IMR-90 (cell line): Measurements from ENCODE around the gene RIMS1. TPM values are rescaled to one million over a fixed set of nuclear protein-coding genes. Genes with fewer than 3 reads are reported as not detected.

Experiments
- ATAC-seq: fragments of 200-7000 bp; cut with Tn5 transposase; 2 replicates; pipeline ENCODE4 v1.9.1; 2020; ENCODE audit warnings: low read depth, mild to moderate bottlenecking, moderate library complexity
- BruUV-seq: library from RNA; stranded (reverse); fragments of 400-500 nt; replicated peaks from 2 replicates; lab custom pipeline; 2021; lab: Mats Ljungman, UMichigan
- CTCF ChIA-PET: fragments of 300-600 bp; formaldehyde crosslinking; extraction: SDS; loops from one replicate; lab custom pipeline; 2021; ENCODE audit warnings: antibody characterized with exemption; lab: Yijun Ruan, JAX
- POLR2A ChIA-PET: fragments of 300-600 bp; sonication (Branson Sonifier 250); formaldehyde crosslinking; loops from one replicate; lab custom pipeline; 2022; ENCODE audit warnings: antibody characterized with exemption; ENCODE audit not compliant: unreplicated experiment; lab: Charles Lee
- DNase-seq: peaks from one replicate; pipeline ENCODE4 v3.0.0; 2013
- H2AFZ ChIP-seq: replicated peaks from 2 replicates; pipeline ENCODE3; 2013; ENCODE audit warnings: low read length, mild to moderate bottlenecking; ENCODE audit not compliant: poor library complexity
- H2AK5ac ChIP-seq: 2 replicates; pipeline ENCODE4 v1.6.1; 2013; ENCODE audit warnings: low read depth, low read length, inconsistent platforms
- H2AK9ac ChIP-seq: replicated peaks from 2 replicates; pipeline ENCODE3; 2013; ENCODE audit warnings: mild to moderate bottlenecking, low read depth, low read length, moderate library complexity; ENCODE audit not compliant: poor library complexity
- H2BK120ac ChIP-seq: 2 replicates; pipeline ENCODE4 v1.6.1; 2013; ENCODE audit warnings: low read depth, low read length, inconsistent platforms
- H2BK15ac ChIP-seq: 3 replicates; pipeline ENCODE4 v1.6.1; 2013; ENCODE audit warnings: low read depth, low read length, inconsistent platforms
- H2BK20ac ChIP-seq: 2 replicates; pipeline ENCODE4 v1.6.1; 2013; ENCODE audit warnings: low read depth, mild to moderate bottlenecking, inconsistent platforms, low read length, moderate library complexity
- H2BK5ac ChIP-seq: 2 replicates; pipeline ENCODE4 v1.6.1; 2013; ENCODE audit warnings: mild to moderate bottlenecking, low read depth, low read length, inconsistent platforms; ENCODE audit not compliant: poor library complexity, severe bottlenecking
- H3K14ac ChIP-seq: replicated peaks from 2 replicates; pipeline ENCODE4 v1.6.1; 2013; ENCODE audit warnings: low read depth, low read length, inconsistent platforms
- H3K18ac ChIP-seq: 2 replicates; pipeline ENCODE4 v1.6.1; 2013; ENCODE audit warnings: low read depth, low read length, control low read depth
- H3K23ac ChIP-seq: 2 replicates; pipeline ENCODE4 v1.6.1; 2013; ENCODE audit warnings: low read depth, low read length, inconsistent platforms
- H3K27ac ChIP-seq: 2 replicates; pipeline ENCODE4 v1.5.1; 2013; ENCODE audit warnings: mild to moderate bottlenecking, control low read depth, low read length; ENCODE audit not compliant: insufficient read depth
- H3K27me3 ChIP-seq: 2 replicates; pipeline ENCODE4 v1.6.1; 2013; ENCODE audit warnings: low read length; ENCODE audit not compliant: control insufficient read depth, insufficient read depth
- H3K36me3 ChIP-seq: 2 replicates; pipeline ENCODE4 v1.6.1; 2013; ENCODE audit warnings: low read length, mixed read lengths; ENCODE audit not compliant: control insufficient read depth, insufficient read depth
- H3K4ac ChIP-seq: 2 replicates; pipeline ENCODE4 v1.6.1; 2013; ENCODE audit warnings: low read depth, low read length, inconsistent platforms
- H3K4me1 ChIP-seq: 2 replicates; pipeline ENCODE4 v1.6.1; 2013; ENCODE audit warnings: low read length, mixed read lengths; ENCODE audit not compliant: control insufficient read depth, insufficient read depth
- H3K4me2 ChIP-seq: 2 replicates; pipeline ENCODE4 v1.6.1; 2013; ENCODE audit warnings: low read depth, mild to moderate bottlenecking, control low read depth, low read length, moderate library complexity
- H3K4me3 ChIP-seq: 2 replicates; pipeline ENCODE4 v1.5.1; 2013; ENCODE audit warnings: low read depth, mild to moderate bottlenecking, control low read depth, low read length, moderate library complexity; ENCODE audit not compliant: insufficient read depth
- H3K56ac ChIP-seq: 2 replicates; pipeline ENCODE4 v1.6.1; 2013; ENCODE audit warnings: low read length, inconsistent platforms; ENCODE audit not compliant: insufficient read depth; ENCODE audit errors: extremely low read depth
- H3K79me1 ChIP-seq, 2 experiments: 2 replicates each; pipeline ENCODE4 v1.6.1; 2013; ENCODE audit warnings: low read length in 2 of 2, inconsistent platforms in 1 of 2, low read depth in 1 of 2
- H3K9ac ChIP-seq: 2 replicates; pipeline ENCODE4 v1.6.1; 2013; ENCODE audit warnings: low read depth, low read length, control low read depth
- H3K9me1 ChIP-seq: 2 replicates; pipeline ENCODE4 v1.6.1; 2013; ENCODE audit warnings: low read length, inconsistent platforms; ENCODE audit not compliant: insufficient read depth
- H3K9me3 ChIP-seq: 2 replicates; pipeline ENCODE4 v1.6.1; 2013; ENCODE audit warnings: low read length; ENCODE audit not compliant: control insufficient read depth, insufficient read depth
- H4K20me1 ChIP-seq: 2 replicates; pipeline ENCODE4 v1.6.1; 2013; ENCODE audit warnings: low read length, inconsistent platforms; ENCODE audit not compliant: insufficient read depth
- H4K5ac ChIP-seq: 2 replicates; pipeline ENCODE4 v1.6.1; 2013; ENCODE audit warnings: mild to moderate bottlenecking, low read depth, low read length, control low read depth
- H4K8ac ChIP-seq, 2 experiments: 2 replicates each; pipeline ENCODE4 v1.6.1; 2013; ENCODE audit warnings: low read depth in 2 of 2, low read length in 2 of 2, control low read depth in 1 of 2, inconsistent platforms in 1 of 2
- H4K91ac ChIP-seq: 2 replicates; pipeline ENCODE4 v1.6.1; 2013; ENCODE audit warnings: low read depth, low read length, inconsistent platforms; ENCODE audit not compliant: insufficient read depth
- BHLHE40 ChIP-seq: fragments of 150-350 bp; IDR thresholded peaks from 2 replicates; pipeline ENCODE4 v1.6.1; 2016; ENCODE audit warnings: mild to moderate bottlenecking, low read depth, low read length
- NFE2L2 ChIP-seq: fragments of 150-350 bp; IDR thresholded peaks from 2 replicates; pipeline ENCODE4 v1.6.1; 2016; ENCODE audit warnings: low read depth, mild to moderate bottlenecking, low read length
- RAD21 ChIP-seq: IDR thresholded peaks from 2 replicates; pipeline ENCODE4 v1.6.1; 2012; ENCODE audit warnings: low read length, improper control_type of control experiment
- SMC3 ChIP-seq: fragments of 150-350 bp; IDR thresholded peaks from 2 replicates; pipeline ENCODE4 v1.6.1; 2016; ENCODE audit warnings: low read depth, mild to moderate bottlenecking, antibody characterized with exemption, low read length, moderate library complexity
- WGBS, 2 experiments: methylation state at CpG; one replicate each; pipeline versions ENCODE4 v1.1.5 to v1.1.7; 2013; ENCODE audit warnings: missing lambda C conversion rate in 2 of 2; ENCODE audit not compliant: insufficient read length in 1 of 2; ENCODE audit errors: extremely low coverage in 2 of 2; 5-methylcytosine and 5-hydroxymethylcytosine counted together
- dilution Hi-C: fragments of 300-500 bp; cut with HindIII; formaldehyde crosslinking; loops from one replicate; pipeline ENCODE4 v1.14.3; 2018; ENCODE audit warnings: low sequenced_read_pairs; ENCODE audit not compliant: unreplicated experiment
- in situ Hi-C: fragments of 300-500 bp; cut with MboI; formaldehyde crosslinking; loops from 3 replicates; pipeline ENCODE4 v1.14.3; 2019; ENCODE audit warnings: low sequenced_read_pairs, inconsistent platforms, mixed read lengths
- intact Hi-C: fragments of 100-400 bp; cut with micrococcal nuclease; formaldehyde crosslinking; loops from 2 replicates; pipeline ENCODE4 v1.10.0; 2022
- polyA plus RNA-seq, 3 experiments: library from polyadenylated mRNA; depleted of rRNA; stranded (reverse); fragments of >200 nt; gene quantifications; 2 replicates each; pipeline ENCODE4 v1.2.3, GENCODE V29; 2012; ENCODE audit warnings: low replicate concordance in 1 of 3
- total RNA-seq: library from RNA; depleted of rRNA; stranded (reverse); fragments of >200 nt; gene quantifications from 2 replicates; pipeline ENCODE4 v1.2.3, GENCODE V29; 2012

The RIMS1 gene
- total and polyA plus RNA-seq, 2 of the 4 experiments (the other 2 are of a cell fraction), result 0.44 to 3.8 TPM

DNA sequence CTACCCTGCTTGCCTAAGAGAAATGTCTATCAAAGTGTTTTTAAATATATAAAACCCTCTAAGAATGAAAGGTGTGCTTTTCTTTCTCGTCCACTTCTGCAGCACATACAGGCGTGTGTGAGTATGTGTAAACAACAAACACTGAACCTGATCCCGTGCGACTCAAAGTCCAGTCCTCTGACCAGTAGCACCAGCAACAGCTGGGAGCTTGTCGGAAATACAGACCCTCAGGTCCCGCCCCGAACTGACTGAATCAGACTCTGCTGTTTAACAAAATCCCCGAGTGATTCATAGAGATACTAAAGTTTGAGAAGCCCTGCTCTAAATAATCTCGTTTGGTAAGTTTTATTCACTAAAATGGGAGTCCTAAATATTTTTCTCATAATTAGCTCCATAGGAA is 527.5 kb downstream of the RIMS1 start:
- POLR2A ChIA-PET, result no interaction called here
- no CpG with 5 or more reads among the region's 9 CpGs for WGBS, 2 experiments
- H3K9ac ChIP-seq, result no peak overlapping the region
- H3K4ac ChIP-seq, result peak overlapping the region; percentile 88
- H3K27ac ChIP-seq, result peak overlapping the region; percentile 56; the same call in 1 of the 2 replicates
- no peaks in the 10 kb centered on the region for H3K27me3 ChIP-seq
- intact Hi-C loops (loop anchor here (5.0 kb wide), 2 partner anchors 168 to 913 kb away; no protein-coding TSS in a partner anchor), dilution Hi-C loops (no loop called here), in situ Hi-C loops (loop anchor here (5.0 to 25.0 kb wide), 4 partner anchors 168 to 923 kb away; no protein-coding TSS in a partner anchor)
- CTCF ChIA-PET, result interaction anchor here (6.2 kb wide), 1 partner anchor 167 kb away, joined by 47 read pairs; no protein-coding TSS in a partner anchor
- H3K4me2 ChIP-seq, result peak overlapping the region; percentile 34; the same call in 1 of the 2 replicates
- DNase-seq (peak; percentile 76), ATAC-seq (peak; percentile 21; the same call in 1 of the 2 replicates)
- peak overlapping the region; percentile 69 for H2AFZ ChIP-seq
- H3K14ac ChIP-seq, result peak overlapping the region; percentile 91
- peak overlapping the region; percentile 83 for H3K23ac ChIP-seq
- H3K18ac ChIP-seq, result peak overlapping the region; percentile 78; the same call in 1 of the 2 replicates
- H2BK120ac ChIP-seq, result peak overlapping the region; percentile 90
- no peaks in the 10 kb centered on the region for H3K36me3 ChIP-seq
- peaks cover 8% of the 10 kb centered on the region for H3K4me1 ChIP-seq
- peak overlapping the region; percentile 98; the same call in 2 of the 3 replicates for H2BK15ac ChIP-seq
- 0 out of 2 replicates have a peak overlapping the region, but pooled peaks have one; percentile 75 for H3K56ac ChIP-seq
- no peaks in the 10 kb centered on the region for H4K20me1 ChIP-seq
- H2AK5ac ChIP-seq, result peak overlapping the region; percentile 94
- BruUV-seq, result no TSS peak
- peak overlapping the region; percentile 85 for H2BK5ac ChIP-seq
- H4K8ac ChIP-seq, result peak overlapping the region; percentile 73 to 95
- peak overlapping the region; percentile 60 for H2AK9ac ChIP-seq
- peak overlapping the region; percentile 94 for H4K91ac ChIP-seq
- peak overlapping the region; percentile 95 for H2BK20ac ChIP-seq
- TF ChIP-seq NFE2L2, result no peak
- TF ChIP-seq RAD21, result 0 out of 2 replicates have a peak, but pooled peaks have one; percentile 10
- TF ChIP-seq SMC3, result 0 out of 2 replicates have a peak, but pooled peaks have one; percentile 12
- peak; percentile 75 for TF ChIP-seq BHLHE40
- no peaks in the 10 kb centered on the region for H3K9me3 ChIP-seq
- H4K5ac ChIP-seq, result peak overlapping the region; percentile 27; the same call in 1 of the 2 replicates
- peaks cover 3% of the 10 kb centered on the region for H3K9me1 ChIP-seq
- no peak overlapping the region for H3K4me3 ChIP-seq
- H3K79me1 ChIP-seq, result no peaks in the 10 kb centered on the region
